WTC11 (cell line): Measurements from ENCODE around the gene AK2.

ENCODE experiments used
- CBFB ChIP-seq: sonication (generic); formaldehyde crosslinking; IDR thresholded peaks from 2 replicates; pipeline ENCODE4 v1.8.1; 2022; ENCODE audit warnings: mild to moderate bottlenecking, low read depth, missing genetic modification reagents
- CREB1 ChIP-seq: sonication (generic); formaldehyde crosslinking; IDR thresholded peaks from 2 replicates; pipeline ENCODE4 v1.8.0; 2023; ENCODE audit warnings: mild to moderate bottlenecking, missing genetic modification reagents
- CREM ChIP-seq: sonication (generic); formaldehyde crosslinking; IDR thresholded peaks from 2 replicates; pipeline ENCODE4 v1.8.1; 2022; ENCODE audit warnings: mild to moderate bottlenecking, missing genetic modification reagents, moderate library complexity
- CTCF ChIP-seq: fragments of 200-600 bp; IDR thresholded peaks from 2 replicates; pipeline ENCODE4 v1.8.0; 2022; ENCODE audit warnings: antibody characterized with exemption
- ESRRA ChIP-seq: sonication (generic); formaldehyde crosslinking; IDR thresholded peaks from 2 replicates; pipeline ENCODE4 v1.8.1; 2022; ENCODE audit warnings: mild to moderate bottlenecking, missing genetic modification reagents, borderline replicate concordance
- ETV6 ChIP-seq: sonication (generic); formaldehyde crosslinking; IDR thresholded peaks from 2 replicates; pipeline ENCODE4 v1.8.1; 2022; ENCODE audit warnings: mild to moderate bottlenecking, missing genetic modification reagents
- NFE2L1 ChIP-seq: sonication (generic); formaldehyde crosslinking; IDR thresholded peaks from 2 replicates; pipeline ENCODE4 v1.8.1; 2023; ENCODE audit warnings: missing genetic modification reagents
- TEAD1 ChIP-seq: sonication (generic); formaldehyde crosslinking; IDR thresholded peaks from 2 replicates; pipeline ENCODE4 v1.8.0; 2022; ENCODE audit warnings: mild to moderate bottlenecking, missing genetic modification reagents
- TP53 ChIP-seq: sonication (generic); formaldehyde crosslinking; IDR thresholded peaks from 2 replicates; pipeline ENCODE4 v1.8.1; 2023; ENCODE audit warnings: mild to moderate bottlenecking, missing genetic modification reagents
- TF ChIP-seq, protein P1 (sequence below): sonication (generic); formaldehyde crosslinking; conservative IDR thresholded peaks from 2 replicates; pipeline ENCODE4 v1.8.1; 2022; ENCODE audit warnings: mild to moderate bottlenecking, missing genetic modification reagents
- TF ChIP-seq, protein P2 (sequence below): sonication (generic); formaldehyde crosslinking; IDR thresholded peaks from 2 replicates; pipeline ENCODE4 v1.8.0; 2022; ENCODE audit warnings: mild to moderate bottlenecking, missing genetic modification reagents

DNA sequence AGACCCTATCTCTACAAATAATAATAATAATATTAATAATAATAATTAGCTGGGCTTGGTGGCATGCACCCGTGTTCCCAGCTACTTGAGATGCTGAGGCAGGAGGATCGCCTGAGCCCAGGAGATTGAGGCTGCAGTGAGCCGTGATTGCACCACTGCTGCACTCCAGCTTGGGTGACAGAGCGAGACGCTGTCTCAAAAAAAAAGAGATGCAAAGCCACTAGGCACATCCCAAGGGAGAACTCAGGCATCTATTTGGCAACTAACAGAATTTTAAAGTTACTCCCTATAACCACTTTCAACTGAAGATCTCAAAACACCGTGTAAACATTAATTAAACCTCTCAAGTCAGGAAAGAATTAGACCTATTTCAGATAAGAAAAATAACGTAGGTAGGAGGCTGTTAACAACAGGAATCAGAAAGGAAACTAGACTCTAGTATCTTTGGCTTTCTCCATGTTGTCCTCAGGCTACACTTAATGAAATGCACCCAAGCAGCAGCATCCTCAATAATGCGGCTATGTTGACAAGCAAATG lies 75.8 kb downstream of the AK2 start:
- TF ChIP-seq CREB1 (CRISPR knock-in tag) = no peak
- TF ChIP-seq, protein P1, sequence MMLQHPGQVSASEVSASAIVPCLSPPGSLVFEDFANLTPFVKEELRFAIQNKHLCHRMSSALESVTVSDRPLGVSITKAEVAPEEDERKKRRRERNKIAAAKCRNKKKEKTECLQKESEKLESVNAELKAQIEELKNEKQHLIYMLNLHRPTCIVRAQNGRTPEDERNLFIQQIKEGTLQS = no peak
- TF ChIP-seq CTCF = no peak
- TF ChIP-seq CREM = no peak
- no peak for TF ChIP-seq ETV6 (CRISPR knock-in tag)
- TF ChIP-seq ESRRA (CRISPR knock-in tag) = no peak
- TF ChIP-seq CBFB = no peak
- TF ChIP-seq TP53 (CRISPR knock-in tag) = no peak
- TF ChIP-seq, protein P2, sequence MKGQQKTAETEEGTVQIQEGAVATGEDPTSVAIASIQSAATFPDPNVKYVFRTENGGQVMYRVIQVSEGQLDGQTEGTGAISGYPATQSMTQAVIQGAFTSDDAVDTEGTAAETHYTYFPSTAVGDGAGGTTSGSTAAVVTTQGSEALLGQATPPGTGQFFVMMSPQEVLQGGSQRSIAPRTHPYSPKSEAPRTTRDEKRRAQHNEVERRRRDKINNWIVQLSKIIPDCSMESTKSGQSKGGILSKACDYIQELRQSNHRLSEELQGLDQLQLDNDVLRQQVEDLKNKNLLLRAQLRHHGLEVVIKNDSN (CRISPR knock-in tag) = no peak
- no peak for TF ChIP-seq NFE2L1 (CRISPR knock-in tag)
- no peak for TF ChIP-seq TEAD1 (CRISPR knock-in tag)
